ENCODE data around the gene AVEN. TPM values are rescaled to one million over a fixed set of nuclear protein-coding genes. Genes with fewer than 3 reads are reported as not detected.

AVEN gene
- polyA plus RNA-seq, 2 of the 4 experiments (the other 2 are of a cell fraction) = 23.8 to 27.2 TPM

- 86% methylated on average over 2 of the region's 2 CpGs for WGBS (ENCODE audit: missing lambda C conversion rate)
- no peak for ATAC-seq
- peak; percentile 46 for FAIRE-seq
These were observed 74.4 kb downstream of the AVEN start for GRCh38 chr15:33964665-33965040.

GRCh38 chr15:33963831-33964664 lies 75.0 kb downstream of the AVEN start:
- no peaks in the 10 kb centered on the region for H3K4me1 ChIP-seq
- ATAC-seq (peak; percentile 88 to 94), FAIRE-seq (peak; percentile 97), DNase-seq (ENCODE audit: low read depth in 1 of 2, low spot score in 1 of 2) (peak; percentile 24 to 49)
- POLR2A ChIA-PET = interaction anchor here (0.6 kb wide), 2 partner anchors 115 to 150 kb away, joined by 6 to 7 read pairs; no protein-coding TSS in a partner anchor
- TF ChIP-seq RAD21 (conservative IDR thresholded peaks at IDR 0.05 in 1 of 2, IDR thresholded peaks at IDR 0.05 in 1 of 2) (peak; percentile 71 to 79), HOXB13 (CRISPR knock-in tag; IDR thresholded peaks at IDR 0.05; ENCODE audit: low read depth) (no peak), CTCF (IDR thresholded peaks at IDR 0.05) (peak; percentile 85), SMC3 (IDR thresholded peaks at IDR 0.05) (peak; percentile 69), ESRRA (IDR thresholded peaks at IDR 0.05; ENCODE audit: borderline replicate concordance, low read length) (no peak), ELK1 (IDR thresholded peaks at IDR 0.05; ENCODE audit: low read depth, low read length) (no peak)
- WGBS (ENCODE audit: missing lambda C conversion rate) = 60% methylated on average over 8 of the region's 8 CpGs
- H3K27ac ChIP-seq = no peak overlapping the region
- no peaks in the 10 kb centered on the region for H3K9me3 ChIP-seq
- CTCF ChIA-PET = interaction anchor here (0.5 to 4.3 kb wide), 18 partner anchors 8 to 1069 kb away, joined by 3 to 51 read pairs (median 3); no protein-coding TSS in a partner anchor
- H3K4me3 ChIP-seq = no peak overlapping the region
- no peak overlapping the region for H3K4me2 ChIP-seq

More at GRCh38 chr15:33964665-33965040, 74.4 kb downstream of the AVEN start:
- DNase-seq (ENCODE audit: low read depth in 1 of 2, low spot score in 1 of 2) = no peak
- H3K27ac ChIP-seq = no peak overlapping the region
- no peaks in the 10 kb centered on the region for H3K4me1 ChIP-seq
- no peak for TF ChIP-seq SMC3 (IDR thresholded peaks at IDR 0.05)
- no peak for TF ChIP-seq CBX8 (IDR thresholded peaks at IDR 0.05)
- no peak for TF ChIP-seq MAZ (IDR thresholded peaks at IDR 0.05; ENCODE audit: borderline replicate concordance, low read depth, low read length)
- TF ChIP-seq NFE2L2 (conservative IDR thresholded peaks at IDR 0.05; ENCODE audit: low read length) = no peak
- no peak for TF ChIP-seq ZSCAN20 (CRISPR knock-in tag; IDR thresholded peaks at IDR 0.05)
- no peak for TF ChIP-seq KDM1A (IDR thresholded peaks at IDR 0.05; ENCODE audit: low read depth)
- TF ChIP-seq CBX2 (IDR thresholded peaks at IDR 0.05; ENCODE audit: borderline replicate concordance, low read depth) = no peak
- TF ChIP-seq FOSB (CRISPR knock-in tag; IDR thresholded peaks at IDR 0.05) = no peak
- no peak for TF ChIP-seq ZFP36 (IDR thresholded peaks at IDR 0.05; ENCODE audit: borderline replicate concordance, partially characterized antibody)
- TF ChIP-seq MYC (IDR thresholded peaks at IDR 0.05; ENCODE audit: borderline replicate concordance, low read length) = no peak
- TF ChIP-seq PHF8 (IDR thresholded peaks at IDR 0.05; ENCODE audit: borderline replicate concordance, low read depth) = no peak
- no peak for TF ChIP-seq RAD21 (conservative IDR thresholded peaks at IDR 0.05 in 1 of 2, IDR thresholded peaks at IDR 0.05 in 1 of 2)
- no peak for TF ChIP-seq RARB (CRISPR knock-in tag; IDR thresholded peaks at IDR 0.05)
- TF ChIP-seq ZC3H11A (IDR thresholded peaks at IDR 0.05) = no peak
- TF ChIP-seq POLR2A (IDR thresholded peaks at IDR 0.05; ENCODE audit: low read length) = no peak
- ChIA-PET CTCF (interaction anchor here (0.5 to 4.3 kb wide), 13 partner anchors 8 to 1069 kb away, joined by 3 to 51 read pairs (median 3); no protein-coding TSS in a partner anchor), POLR2A (interaction anchor here (0.6 kb wide), 1 partner anchor 115 kb away, joined by 7 read pairs; no protein-coding TSS in a partner anchor)
- no peaks in the 10 kb centered on the region for H3K9me3 ChIP-seq
- no peak overlapping the region for H3K4me2 ChIP-seq
- H3K4me3 ChIP-seq = no peak overlapping the region

GRCh38 chr15:33960549-33960935 lies 78.5 kb downstream of the AVEN start:
- no peaks in the 10 kb centered on the region for H3K4me1 ChIP-seq
- H3K4me2 ChIP-seq = no peak overlapping the region
- no peak overlapping the region for H3K4me3 ChIP-seq
- ChIA-PET CTCF (interaction anchor here (1.5 to 2.4 kb wide), 2 partner anchors 222 to 224 kb away, joined by 6 to 7 read pairs; no protein-coding TSS in a partner anchor), POLR2A (no interaction called here)
- ATAC-seq (no peak), FAIRE-seq (no peak), DNase-seq (ENCODE audit: low read depth in 1 of 2, low spot score in 1 of 2) (no peak)
- no peak for TF ChIP-seq GATA3 (IDR thresholded peaks at IDR 0.05; ENCODE audit: borderline replicate concordance)
- no peak for TF ChIP-seq PBX3 (IDR thresholded peaks at IDR 0.05)
- no peak for TF ChIP-seq ESRRA (IDR thresholded peaks at IDR 0.05; ENCODE audit: borderline replicate concordance, low read length)
- no peak for TF ChIP-seq RCOR1 (IDR thresholded peaks at IDR 0.05; ENCODE audit: low read depth, low read length)
- TF ChIP-seq MAX (IDR thresholded peaks at IDR 0.05) = no peak
- TF ChIP-seq HMGXB4 (CRISPR knock-in tag; IDR thresholded peaks at IDR 0.05; ENCODE audit: borderline replicate concordance) = no peak
- TF ChIP-seq MAFK (IDR thresholded peaks at IDR 0.05; ENCODE audit: partially characterized antibody) = peak; percentile 3
- TF ChIP-seq HOXB13 (CRISPR knock-in tag; IDR thresholded peaks at IDR 0.05; ENCODE audit: low read depth) = no peak
- 92% methylated on average over 3 of the region's 3 CpGs for WGBS (ENCODE audit: missing lambda C conversion rate)
- H3K9me3 ChIP-seq = no peaks in the 10 kb centered on the region
- H3K27ac ChIP-seq = no peak overlapping the region

Measured in A549 (cell line).